Thyroid gland (tissue), 4 donors: ENCODE measurements around the gene ACTA2.

Experiments used
- CTCF ChIP-seq, 6 experiments: fragments of 200-600 bp in 3 of 6; fragments of 450-650 bp in 3 of 6; sonication (generic) in 3 of 6; IDR thresholded peaks; one replicate each; pipeline ENCODE4 v1.5.1; 2016 to 2019; ENCODE audit warnings: antibody characterized with exemption in 6 of 6, mild to moderate bottlenecking in 2 of 6, inconsistent platforms in 1 of 6, moderate library complexity in 1 of 6
- POLR2A ChIP-seq, 2 donors: fragments of 450-650 bp; IDR thresholded peaks; one replicate each; pipeline ENCODE4 v1.6.1; 2017; ENCODE audit warnings: antibody characterized with exemption in 2 of 2, mild to moderate bottlenecking in 2 of 2, moderate library complexity in 1 of 2

GRCh38 chr10:88906921-88907320 is 45.7 kb downstream of the ACTA2 start:
- TF ChIP-seq POLR2A (IDR thresholded peaks at IDR 0.05) (no peak), CTCF (IDR thresholded peaks at IDR 0.05) (no peak)
